Loucy (cell line): ENCODE measurements around the gene ARSG.
"Not testable (repeated sequence)": the region's sequence is repeated elsewhere in the genome, so short reads cannot be mapped to it uniquely, and the experiment has no call there.

ENCODE experiments used
- H2AFZ ChIP-seq: fragments of 200-600 bp; sonication (generic); 2 replicates; pipeline ENCODE4 v1.6.0; 2016; ENCODE audit warnings: antibody characterized with exemption, mild to moderate bottlenecking, low read length, moderate library complexity
- H3F3A ChIP-seq: fragments of 200-600 bp; 2 replicates; pipeline ENCODE4 v1.6.0; 2016; ENCODE audit warnings: antibody characterized with exemption, low read depth, mild to moderate bottlenecking
- H3K27me3 ChIP-seq: fragments of 200-600 bp; sonication (generic); 2 replicates; pipeline ENCODE4 v1.6.1; 2014; ENCODE audit warnings: low read length, mild to moderate bottlenecking; ENCODE audit not compliant: insufficient read depth, poor library complexity, severe bottlenecking
- H3K36me3 ChIP-seq: fragments of 200-600 bp; sonication (generic); 2 replicates; pipeline ENCODE4 v1.6.1; 2016; ENCODE audit warnings: low read length; ENCODE audit not compliant: insufficient read depth
- H3K4me1 ChIP-seq: fragments of 200-600 bp; sonication (generic); 2 replicates; pipeline ENCODE4 v1.5.1; 2014; ENCODE audit warnings: low read length, mild to moderate bottlenecking; ENCODE audit not compliant: insufficient read depth, poor library complexity, severe bottlenecking
- H3K4me2 ChIP-seq: fragments of 200-600 bp; sonication (generic); 2 replicates; pipeline ENCODE4 v1.6.0; 2014; ENCODE audit warnings: antibody characterized with exemption, low read length, low read depth, mild to moderate bottlenecking; ENCODE audit not compliant: poor library complexity, severe bottlenecking
- H3K4me3 ChIP-seq: fragments of 200-600 bp; sonication (generic); 2 replicates; pipeline ENCODE4 v1.5.1; 2014; ENCODE audit warnings: low read length, mild to moderate bottlenecking, mixed read lengths; ENCODE audit not compliant: poor library complexity, severe bottlenecking
- H3K79me2 ChIP-seq: fragments of 200-600 bp; sonication (generic); 2 replicates; pipeline ENCODE4 v1.6.1; 2014; ENCODE audit warnings: low read length; ENCODE audit not compliant: insufficient read depth
- H3K9ac ChIP-seq: fragments of 200-600 bp; sonication (generic); 2 replicates; pipeline ENCODE4 v1.6.0; 2014; ENCODE audit warnings: mild to moderate bottlenecking, low read depth, low read length, moderate library complexity; ENCODE audit not compliant: poor library complexity, severe bottlenecking
- H3K9me2 ChIP-seq: fragments of 200-600 bp; sonication (generic); replicated peaks from 2 replicates; pipeline ENCODE4 v1.6.1; 2016; ENCODE audit warnings: low read depth, low read length, mixed read lengths
- H3K9me3 ChIP-seq: fragments of 200-600 bp; sonication (generic); 2 replicates; pipeline ENCODE4 v1.6.1; 2014; ENCODE audit warnings: mild to moderate bottlenecking, antibody characterized with exemption, low read length, low read depth; ENCODE audit not compliant: insufficient read depth
- H4K20me1 ChIP-seq: fragments of 200-600 bp; sonication (generic); 2 replicates; pipeline ENCODE4 v1.6.0; 2014; ENCODE audit warnings: antibody characterized with exemption, low read length, mild to moderate bottlenecking; ENCODE audit not compliant: insufficient read depth, poor library complexity, severe bottlenecking
- CTCF ChIP-seq: fragments of 200-600 bp; sonication (generic); conservative IDR thresholded peaks from 2 replicates; pipeline ENCODE4 v1.5.1; 2014; ENCODE audit warnings: mild to moderate bottlenecking, antibody characterized with exemption, low read length
- EZH2phosphoT487 ChIP-seq: fragments of 200-600 bp; IDR thresholded peaks from 2 replicates; pipeline ENCODE4 v1.6.1; 2018; ENCODE audit warnings: antibody characterized with exemption, mild to moderate bottlenecking, moderate library complexity, borderline replicate concordance

ARSG gene

GRCh38 chr17:68248199-68248825, 43.0 kb upstream of the ARSG start:
- H3K4me3 ChIP-seq, result peak overlapping the region; percentile 89
- H3K9ac ChIP-seq, result peak overlapping the region; percentile 97
- H3K9me2 ChIP-seq, result no peaks in the 10 kb centered on the region
- peak overlapping the region; percentile 65 for H2AFZ ChIP-seq
- H3K9me3 ChIP-seq, result no peaks in the 10 kb centered on the region
- H3K4me2 ChIP-seq, result peak overlapping the region; percentile 86
- peaks cover 31% of the 10 kb centered on the region for H3K4me1 ChIP-seq
- TF ChIP-seq CTCF (no peak), EZH2phosphoT487 (no peak)
- no peaks in the 10 kb centered on the region for H3K36me3 ChIP-seq
- H3K79me2 ChIP-seq, result peaks cover 35% of the 10 kb centered on the region
- H3K27me3 ChIP-seq, result no peaks in the 10 kb centered on the region
- H3F3A ChIP-seq, result no peaks in the 10 kb centered on the region
- H4K20me1 ChIP-seq, result no peaks in the 10 kb centered on the region

GRCh38 chr17:68248891-68249290, 42.4 kb upstream of the ARSG start:
- Histone ChIP-seq H4K20me1 (no peaks in the 10 kb centered on the region), H3K9me2 (no peaks in the 10 kb centered on the region), H3K9me3 (no peaks in the 10 kb centered on the region), H3K27me3 (no peaks in the 10 kb centered on the region), H3K4me3 (peak overlapping the region; percentile 89), H3K4me1 (peaks cover 36% of the 10 kb centered on the region), H3K4me2 (peak overlapping the region; percentile 86), H3K9ac (peak overlapping the region; percentile 97), H3K79me2 (peaks cover 35% of the 10 kb centered on the region), H2AFZ (no peak overlapping the region), H3F3A (no peaks in the 10 kb centered on the region), H3K36me3 (no peaks in the 10 kb centered on the region)
- no peak for TF ChIP-seq CTCF

DNA sequence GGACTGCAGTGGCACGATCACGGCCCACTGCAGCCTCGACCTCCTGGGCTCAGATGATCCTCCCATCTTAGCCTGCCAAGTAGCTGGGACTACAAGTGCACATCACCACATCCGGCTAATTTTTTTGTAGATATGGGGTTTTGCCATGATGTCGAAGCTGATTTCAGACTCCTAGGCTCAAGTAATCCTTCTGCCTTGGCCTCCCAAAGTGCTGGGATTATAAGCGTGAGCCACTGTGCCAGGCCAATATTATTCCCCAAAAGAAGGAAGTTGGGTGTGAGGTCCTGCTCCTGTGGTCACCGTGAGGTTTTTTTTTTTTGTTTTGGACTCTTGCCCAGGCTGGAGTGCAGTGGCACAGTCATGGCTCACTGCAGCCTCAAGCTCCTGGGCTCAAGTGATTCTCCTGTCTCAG, 41.9 kb upstream of the ARSG start:
- H4K20me1 ChIP-seq, result no peaks in the 10 kb centered on the region
- H2AFZ ChIP-seq, result no peak overlapping the region
- H3K27me3 ChIP-seq, result no peaks in the 10 kb centered on the region
- no peaks in the 10 kb centered on the region for H3K36me3 ChIP-seq
- peak overlapping the region; percentile 89 for H3K4me3 ChIP-seq
- peaks cover 41% of the 10 kb centered on the region for H3K4me1 ChIP-seq
- H3K4me2 ChIP-seq, result peak overlapping the region; percentile 86
- H3F3A ChIP-seq, result no peaks in the 10 kb centered on the region
- H3K9me3 ChIP-seq, result no peaks in the 10 kb centered on the region
- H3K9me2 ChIP-seq, result no peaks in the 10 kb centered on the region
- H3K79me2 ChIP-seq, result peaks cover 39% of the 10 kb centered on the region
- no peak for TF ChIP-seq EZH2phosphoT487
- H3K9ac ChIP-seq, result peak overlapping the region; percentile 97

DNA sequence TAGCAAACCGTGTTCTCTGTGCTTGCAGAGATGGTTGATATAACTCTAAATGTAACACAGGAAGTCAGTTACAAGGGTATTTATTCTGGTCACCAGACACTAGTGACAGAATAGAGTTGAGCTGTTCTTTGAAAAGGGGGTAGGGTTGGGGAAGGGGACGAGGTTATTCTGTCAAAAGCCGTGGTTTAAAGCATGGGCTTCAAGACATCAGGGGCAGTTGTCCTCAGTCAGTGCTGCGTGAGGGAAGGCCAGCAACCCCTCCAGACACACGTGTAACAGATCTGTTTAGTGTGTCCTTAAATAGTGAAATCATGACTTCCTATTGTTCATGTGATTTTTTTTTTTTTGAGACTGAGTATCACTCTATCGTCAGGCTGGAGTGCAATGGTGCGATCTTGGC, 37.9 kb upstream of the ARSG start:
- H3K9me3 ChIP-seq, H3K27me3 ChIP-seq, H2AFZ ChIP-seq, H3K9me2 ChIP-seq, H3K36me3 ChIP-seq, H4K20me1 ChIP-seq: not testable (repeated sequence)
- H3K4me2 ChIP-seq, result peak overlapping the region; percentile 80
- H3K4me3 ChIP-seq, result peak overlapping the region; percentile 63
- H3K4me1 ChIP-seq, result peaks cover 80% of the 10 kb centered on the region
- peaks cover 13% of the 10 kb centered on the region; the same call in 1 of the 2 replicates for H3F3A ChIP-seq
- peak overlapping the region; percentile 65 for H3K9ac ChIP-seq
- H3K79me2 ChIP-seq, result peaks cover 30% of the 10 kb centered on the region
